Ascending aorta (tissue), 2 donors: ENCODE data around the gene MZB1. TPM values are rescaled to one million over a fixed set of nuclear protein-coding genes. Genes with fewer than 3 reads are reported as not detected.
"Not testable (repeated sequence)": the region's sequence is repeated elsewhere in the genome, so short reads cannot be mapped to it uniquely, and the experiment has no call there.

Experiments used
- DNase-seq, 2 donors: peaks; one replicate each; pipeline ENCODE4 v3.0.0-alpha.2; 2019; ENCODE audit warnings: low spot score in 2 of 2
- H3K27ac ChIP-seq, 2 donors: fragments of 200-600 bp; sonication (generic); one replicate each; pipeline ENCODE4 v1.5.1; 2016 to 2017; ENCODE audit warnings: mild to moderate bottlenecking in 1 of 2
- H3K27me3 ChIP-seq: fragments of 200-600 bp; sonication (generic); one replicate; pipeline ENCODE4 v1.5.1; 2017
- H3K36me3 ChIP-seq, 2 donors: fragments of 200-600 bp; sonication (generic); one replicate each; pipeline ENCODE4 v1.5.1; 2016
- H3K4me1 ChIP-seq, 2 donors: fragments of 200-600 bp; sonication (generic); one replicate each; pipeline ENCODE4 v1.5.1; 2016 to 2017; ENCODE audit warnings: mild to moderate bottlenecking in 1 of 2
- H3K4me3 ChIP-seq, 2 donors: fragments of 200-600 bp; sonication (generic); one replicate each; pipeline ENCODE4 v1.5.1; 2016 to 2017; ENCODE audit warnings: mild to moderate bottlenecking in 1 of 2
- H3K9me3 ChIP-seq, 2 donors: fragments of 200-600 bp; sonication (generic); one replicate each; pipeline ENCODE4 v1.5.1; 2016
- intact Hi-C: fragments of 100-400 bp; cut with DNase I; formaldehyde crosslinking; loops from one replicate; pipeline ENCODE4 v1.15.1; 2023
- total RNA-seq: library from RNA; depleted of rRNA; stranded (reverse); fragments of >200 nt; gene quantifications from one replicate; pipeline ENCODE4 v1.1.0, GENCODE V29; 2016
- TF ChIP-seq, protein P1 (sequence below), 3 experiments: fragments of 200-600 bp in 2 of 3; fragments of 450-650 bp in 1 of 3; sonication (generic) in 2 of 3; IDR thresholded peaks; one replicate each; pipeline ENCODE4 v1.5.1; 2016 to 2019; ENCODE audit warnings: antibody characterized with exemption in 3 of 3, mild to moderate bottlenecking in 1 of 3, moderate library complexity in 1 of 3

Gene MZB1
- total RNA-seq, 1 donor from 2014 or later: 8.0 TPM

DNA sequence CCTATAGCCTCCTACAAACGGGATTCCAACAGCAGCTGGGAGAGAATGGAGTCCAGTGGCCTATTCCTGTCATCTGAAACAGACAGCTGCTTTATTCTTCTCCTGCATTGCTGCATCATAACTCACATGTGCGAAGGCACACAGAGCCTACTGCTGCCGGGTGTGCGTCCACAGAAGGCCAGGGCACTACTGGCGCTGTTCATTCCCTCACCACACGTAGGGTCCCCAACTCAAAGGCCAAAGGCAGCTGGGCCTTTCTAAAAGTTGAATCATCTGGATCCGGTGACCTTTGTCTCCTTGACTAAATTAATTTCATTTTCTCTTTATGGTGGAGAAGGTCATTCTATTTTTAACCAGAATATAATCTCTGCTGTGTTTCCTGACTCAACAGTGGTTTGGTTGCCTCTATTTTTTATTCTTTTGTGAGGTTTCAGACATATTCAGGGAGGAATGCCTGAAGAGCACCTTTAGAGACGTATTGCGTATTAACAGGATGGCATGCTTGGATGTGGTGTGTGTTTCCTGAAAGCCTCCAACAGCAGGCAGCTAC lies 24.9 kb upstream of the MZB1 start:
- Histone ChIP-seq H3K4me1 (peaks cover 10 to 47% of the 10 kb centered on the region in 2 donors), H3K27ac (peak overlapping the region; percentile 74 to 76), H3K4me3 (no peak overlapping the region), H3K9me3 (no peaks in the 10 kb centered on the region), H3K27me3 (no peaks in the 10 kb centered on the region), H3K36me3 (peaks cover 8 to 17% of the 10 kb centered on the region in 2 donors)
- DNase-seq: peak in 1 of 2 donors; percentile 47
- TF ChIP-seq, protein P1, sequence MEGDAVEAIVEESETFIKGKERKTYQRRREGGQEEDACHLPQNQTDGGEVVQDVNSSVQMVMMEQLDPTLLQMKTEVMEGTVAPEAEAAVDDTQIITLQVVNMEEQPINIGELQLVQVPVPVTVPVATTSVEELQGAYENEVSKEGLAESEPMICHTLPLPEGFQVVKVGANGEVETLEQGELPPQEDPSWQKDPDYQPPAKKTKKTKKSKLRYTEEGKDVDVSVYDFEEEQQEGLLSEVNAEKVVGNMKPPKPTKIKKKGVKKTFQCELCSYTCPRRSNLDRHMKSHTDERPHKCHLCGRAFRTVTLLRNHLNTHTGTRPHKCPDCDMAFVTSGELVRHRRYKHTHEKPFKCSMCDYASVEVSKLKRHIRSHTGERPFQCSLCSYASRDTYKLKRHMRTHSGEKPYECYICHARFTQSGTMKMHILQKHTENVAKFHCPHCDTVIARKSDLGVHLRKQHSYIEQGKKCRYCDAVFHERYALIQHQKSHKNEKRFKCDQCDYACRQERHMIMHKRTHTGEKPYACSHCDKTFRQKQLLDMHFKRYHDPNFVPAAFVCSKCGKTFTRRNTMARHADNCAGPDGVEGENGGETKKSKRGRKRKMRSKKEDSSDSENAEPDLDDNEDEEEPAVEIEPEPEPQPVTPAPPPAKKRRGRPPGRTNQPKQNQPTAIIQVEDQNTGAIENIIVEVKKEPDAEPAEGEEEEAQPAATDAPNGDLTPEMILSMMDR (IDR thresholded peaks at IDR 0.05): no peak
- intact Hi-C loops: no loop called here

DNA sequence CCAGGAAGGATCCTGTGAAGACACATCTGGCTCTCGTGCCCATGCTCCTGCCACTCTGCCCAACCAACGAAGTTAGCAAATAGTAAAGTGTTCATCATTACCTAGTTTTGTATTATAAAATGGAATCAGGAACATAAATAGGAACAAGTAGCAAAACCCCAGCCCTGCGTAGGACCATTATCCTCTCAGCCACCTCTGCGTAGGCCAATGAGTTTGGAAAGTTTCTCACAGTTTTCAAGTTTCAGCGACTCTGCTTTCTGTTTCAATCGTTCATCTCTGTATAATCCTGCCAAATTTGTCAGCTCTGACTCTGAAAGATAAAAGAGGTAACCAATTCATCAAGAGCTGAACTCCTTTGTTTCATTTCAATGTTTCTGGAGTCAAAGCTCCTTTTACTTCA lies 24.2 kb upstream of the MZB1 start:
- peaks cover 3 to 10% of the 10 kb centered on the region in 2 donors for H3K36me3 ChIP-seq
- no peak overlapping the region for H3K4me3 ChIP-seq
- TF ChIP-seq, protein P1 (IDR thresholded peaks at IDR 0.05): no peak
- DNase-seq: peak in 1 of 2 donors; percentile 50
- H3K27me3 ChIP-seq: no peaks in the 10 kb centered on the region
- intact Hi-C loops: no loop called here
- H3K9me3 ChIP-seq: no peaks in the 10 kb centered on the region
- H3K27ac ChIP-seq: peak overlapping the region in 1 of 2 donors; percentile 76
- peaks cover 10 to 47% of the 10 kb centered on the region in 2 donors for H3K4me1 ChIP-seq

DNA sequence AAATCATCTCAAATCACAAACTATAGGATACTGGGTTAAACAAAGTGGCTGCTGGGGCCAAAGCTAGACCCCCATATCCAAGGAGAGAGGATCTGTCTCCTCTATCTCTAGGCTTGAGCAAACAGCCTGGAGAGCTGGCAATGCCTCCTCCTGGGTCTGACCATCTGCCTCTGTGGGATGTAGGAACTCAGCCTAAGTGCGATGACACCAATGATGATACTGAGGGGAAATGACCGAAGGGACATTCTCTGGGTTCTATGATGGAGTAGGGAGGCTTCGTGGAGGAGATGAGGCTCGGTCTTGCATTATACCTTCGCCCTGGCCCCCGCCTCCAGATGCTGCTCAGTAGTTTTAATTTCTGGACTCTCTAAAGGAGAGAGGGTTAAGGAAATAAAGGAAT lies 23.4 kb upstream of the MZB1 start:
- H3K27ac ChIP-seq: no peak overlapping the region
- DNase-seq: peak in 1 of 2 donors; percentile 28
- H3K4me3 ChIP-seq: no peak overlapping the region
- peaks cover 0 to 10% of the 10 kb centered on the region in 2 donors for H3K36me3 ChIP-seq
- no peaks in the 10 kb centered on the region for H3K27me3 ChIP-seq
- intact Hi-C loops: no loop called here
- no peaks in the 10 kb centered on the region for H3K9me3 ChIP-seq
- peaks cover 10 to 45% of the 10 kb centered on the region in 2 donors for H3K4me1 ChIP-seq
- TF ChIP-seq, protein P1 (IDR thresholded peaks at IDR 0.05): no peak

DNA sequence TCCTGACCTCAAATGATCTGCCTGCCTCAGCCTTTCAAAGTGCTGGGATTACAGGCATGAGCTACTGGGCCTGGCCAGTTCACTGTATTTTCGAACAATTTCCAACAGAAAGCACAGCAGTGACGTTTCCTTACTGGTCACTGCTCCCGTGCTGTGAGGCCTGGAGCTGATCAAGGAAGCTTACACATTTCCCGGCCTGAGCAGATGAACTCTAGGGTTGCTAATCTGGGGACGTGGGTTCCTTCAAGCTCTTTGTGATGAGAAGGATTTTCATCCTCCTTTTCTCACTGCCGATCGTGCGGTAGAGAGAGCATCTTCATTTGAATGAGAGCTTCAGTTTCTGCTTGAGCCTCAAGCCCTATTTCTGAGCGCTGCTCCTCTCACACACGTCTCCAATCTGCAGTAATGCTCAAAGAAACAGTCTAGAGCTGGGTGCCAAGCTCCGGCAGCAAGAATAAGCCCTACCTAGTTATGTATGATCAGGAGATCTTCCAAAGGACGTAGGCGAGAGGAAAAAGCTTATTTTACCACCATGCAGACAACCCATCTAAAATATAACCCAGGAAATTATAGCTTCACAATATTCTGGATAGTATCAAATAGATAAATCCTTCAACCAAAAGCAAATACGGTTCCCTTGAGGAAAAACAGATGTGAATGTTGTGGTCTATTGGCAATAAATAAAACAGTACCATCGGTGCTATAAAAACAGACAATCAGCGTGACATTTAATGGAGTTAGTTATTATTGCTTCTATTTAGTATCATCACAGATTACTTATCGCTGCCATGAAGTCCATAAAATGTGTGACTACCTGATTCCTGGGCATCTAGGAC lies 21.5 kb upstream of the MZB1 start:
- no peaks in the 10 kb centered on the region for H3K27me3 ChIP-seq
- DNase-seq: peak in 1 of 2 donors; percentile 63
- H3K4me3 ChIP-seq: no peak overlapping the region
- H3K36me3 ChIP-seq: peaks cover 0 to 10% of the 10 kb centered on the region in 2 donors
- H3K4me1 ChIP-seq: peaks cover 6 to 30% of the 10 kb centered on the region in 2 donors
- intact Hi-C loops: no loop called here
- peak overlapping the region; percentile 55 to 74 for H3K27ac ChIP-seq
- TF ChIP-seq, protein P1 (IDR thresholded peaks at IDR 0.05): no peak
- no peaks in the 10 kb centered on the region for H3K9me3 ChIP-seq

DNA sequence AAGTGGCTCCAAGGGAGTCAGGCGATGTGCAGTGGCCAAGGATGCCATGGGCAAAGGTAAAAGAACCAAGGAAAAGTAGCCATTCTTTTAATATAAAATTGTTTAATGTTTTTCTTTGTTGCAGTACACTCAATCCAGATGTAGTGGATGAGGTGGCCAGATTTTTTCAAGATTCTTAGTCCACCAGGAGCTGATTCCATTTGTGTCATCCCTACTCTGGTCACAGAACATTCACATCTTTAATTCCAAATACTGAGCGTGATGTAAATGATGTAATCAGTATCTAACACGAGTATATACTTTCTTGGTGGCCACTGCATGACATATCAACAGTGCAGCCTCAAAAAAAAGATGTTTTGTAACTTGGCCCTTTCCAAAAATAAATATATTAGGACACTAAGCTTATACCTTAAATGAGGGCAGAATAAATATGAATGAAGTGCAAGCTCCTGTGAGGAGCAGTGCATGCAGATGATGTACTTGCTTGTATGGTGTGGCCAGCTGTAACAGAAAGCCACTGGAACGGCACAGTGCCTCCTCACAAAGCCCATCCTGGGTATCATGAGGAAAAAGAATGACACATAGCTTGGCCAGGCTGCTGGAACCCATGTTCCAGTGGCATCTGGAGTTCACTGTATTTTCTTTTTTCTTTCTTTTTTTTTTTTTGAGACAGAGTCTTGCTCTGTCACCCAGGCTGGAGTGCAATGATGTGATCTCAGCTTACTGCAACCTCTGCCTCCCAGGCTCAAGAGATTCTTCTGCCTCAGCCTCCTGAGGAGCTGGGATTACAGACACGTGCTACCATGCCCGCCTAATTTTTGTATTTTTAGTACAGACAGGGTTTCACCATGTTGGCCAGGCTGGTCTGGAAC lies 20.6 kb upstream of the MZB1 start:
- Histone ChIP-seq H3K9me3 (no peaks in the 10 kb centered on the region), H3K36me3 (peaks cover 0 to 10% of the 10 kb centered on the region in 2 donors), H3K4me1 (peaks cover 3 to 21% of the 10 kb centered on the region in 2 donors), H3K27ac (peak overlapping the region; percentile 55 to 74), H3K4me3 (no peak overlapping the region), H3K27me3 (no peaks in the 10 kb centered on the region)
- TF ChIP-seq, protein P1 (IDR thresholded peaks at IDR 0.05): no peak
- intact Hi-C loops: no loop called here
- peak in 1 of 2 donors; percentile 55 for DNase-seq

DNA sequence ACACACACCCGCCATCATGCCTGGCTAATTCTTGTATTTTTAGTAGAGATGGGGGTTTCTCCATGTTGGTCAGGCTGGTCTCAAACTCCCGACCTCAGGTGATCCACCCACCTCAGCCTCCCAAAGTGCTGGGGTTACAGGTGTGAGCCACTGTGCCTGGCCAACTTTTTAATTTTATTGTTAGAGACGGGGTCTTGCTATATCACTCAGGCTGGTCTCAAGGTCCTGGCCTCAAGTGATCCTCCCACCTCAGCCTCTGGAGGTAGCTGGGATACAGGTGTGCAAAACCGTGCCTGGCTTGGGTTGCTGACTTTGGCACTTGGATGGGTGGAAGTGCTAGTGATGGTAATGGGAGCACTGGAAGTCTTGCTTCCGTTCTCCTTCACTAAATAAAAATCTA lies 19.4 kb upstream of the MZB1 start:
- Histone ChIP-seq H3K4me1 (peaks cover 0 to 14% of the 10 kb centered on the region in 2 donors), H3K36me3 (peaks cover 0 to 10% of the 10 kb centered on the region in 2 donors)
- H3K27ac ChIP-seq, intact Hi-C loops, H3K4me3 ChIP-seq, H3K9me3 ChIP-seq, H3K27me3 ChIP-seq: not testable (repeated sequence)
- peak in 1 of 2 donors; percentile 50 for DNase-seq
